Eye (tissue), 1 donor: ENCODE data around the gene PPAT.
"Not testable (repeated sequence)": the region's sequence is repeated elsewhere in the genome, so short reads cannot be mapped to it uniquely, and the experiment has no call there.

Source experiments
- DNase-seq: peaks from one replicate; pipeline ENCODE4 v3.0.0-alpha.2; 2015

PPAT gene

DNA sequence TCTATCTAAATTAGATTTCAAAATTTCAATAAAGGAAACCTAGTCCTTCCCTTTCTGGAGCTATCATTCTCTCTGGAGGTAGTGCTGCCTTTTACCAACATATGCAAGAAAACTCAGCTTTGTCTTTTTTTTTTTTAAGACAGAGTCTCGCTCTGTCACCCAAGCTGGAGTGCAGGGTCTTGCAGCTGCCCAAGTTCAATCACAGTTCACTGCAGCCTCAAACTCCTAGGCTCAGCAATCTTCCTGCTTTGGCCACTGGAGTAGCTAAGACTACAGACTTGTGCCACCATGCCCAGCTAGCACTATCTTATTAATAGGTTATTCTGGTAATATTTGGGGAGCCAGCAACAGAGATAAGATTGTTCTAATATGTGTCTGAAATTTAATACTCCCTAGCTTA lies 60.5 kb downstream of the PPAT start:
- no peak for DNase-seq

DNA sequence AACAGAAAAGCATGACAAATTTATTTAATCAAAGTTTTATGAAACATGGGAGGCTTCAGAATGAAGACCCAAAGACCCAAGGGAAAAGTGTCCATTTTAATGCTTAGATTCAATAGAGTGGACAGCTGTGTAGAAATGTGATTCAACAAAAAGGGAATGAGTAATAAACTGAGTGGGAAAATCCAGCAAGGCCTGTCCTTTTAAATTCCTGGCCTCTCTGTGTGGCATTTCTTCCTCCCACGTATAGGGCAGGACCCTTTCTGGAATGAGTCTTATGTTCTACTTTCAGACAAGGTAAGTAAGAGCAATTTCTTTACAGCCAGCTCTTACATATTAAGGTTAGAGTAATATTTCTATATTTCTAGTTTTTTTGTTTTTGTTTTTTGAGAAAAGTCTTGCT lies 62.6 kb downstream of the PPAT start:
- DNase-seq = no peak

DNA sequence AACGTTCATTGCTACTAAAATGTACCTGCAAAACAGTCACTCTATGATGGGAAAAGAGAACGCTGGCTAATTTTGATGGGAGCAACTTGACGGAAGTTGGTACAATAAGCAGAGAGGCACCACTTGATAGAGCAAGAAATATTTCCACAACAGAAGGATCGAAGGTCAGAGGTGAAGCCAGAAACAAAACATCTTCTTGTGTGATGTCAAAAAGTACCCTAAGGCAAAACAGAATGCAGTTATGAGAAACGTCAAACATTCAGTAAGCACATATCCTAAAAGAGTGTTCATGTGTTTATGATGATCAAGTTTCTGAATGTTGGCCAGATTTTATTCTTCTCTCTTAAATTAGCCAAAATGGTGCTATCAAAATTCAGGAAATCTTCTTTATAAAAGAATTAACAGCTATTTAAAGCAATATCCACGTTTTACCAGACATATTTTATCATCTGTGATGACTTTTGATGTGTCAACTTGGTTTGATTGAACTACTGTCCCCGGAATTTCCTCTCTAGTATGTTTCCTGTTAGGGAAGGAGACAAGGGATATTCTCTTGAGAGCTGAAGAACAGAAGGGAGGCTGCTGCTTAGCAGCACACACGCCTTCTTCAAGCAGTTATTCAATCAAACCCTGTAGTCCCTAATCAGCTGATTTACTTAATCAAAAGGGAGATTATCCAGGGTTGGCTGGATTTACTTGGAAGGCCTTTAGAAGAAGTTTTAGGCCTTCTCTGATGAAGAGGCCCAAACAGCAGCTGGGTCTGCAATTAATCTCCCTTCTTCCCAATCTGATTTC lies 63.8 kb downstream of the PPAT start:
- DNase-seq = peak; percentile 18

- DNase-seq = no peak
These were observed 65.0 kb downstream of the PPAT start for GRCh38 chr4:56370377-56370776.

- DNase-seq = not testable (repeated sequence)
These were observed 72.4 kb downstream of the PPAT start for GRCh38 chr4:56362981-56363380.

- no peak for DNase-seq
These were observed 75.3 kb downstream of the PPAT start for GRCh38 chr4:56360071-56360470.

GRCh38 chr4:56356650-56357049 lies 78.8 kb downstream of the PPAT start:
- no peak for DNase-seq

- no peak for DNase-seq
These were observed 86.8 kb downstream of the PPAT start for GRCh38 chr4:56348576-56348975.

GRCh38 chr4:56345458-56345857 lies 90.0 kb downstream of the PPAT start:
- DNase-seq = no peak
